Activated gamma-delta T cell treated with anti-CD3 and anti-CD28 coated beads, Interleukin-2, amount 50 U/mL, for 16 hours (primary cell): ENCODE data around the gene UBAP1L.
"Not testable (repeated sequence)": the region's sequence is repeated elsewhere in the genome, so short reads cannot be mapped to it uniquely, and the experiment has no call there.

Experiments
- DNase-seq: peaks from one replicate; pipeline ENCODE4 v3.0.0-alpha.2; 2020; ENCODE audit warnings: low read depth

UBAP1L gene

DNA sequence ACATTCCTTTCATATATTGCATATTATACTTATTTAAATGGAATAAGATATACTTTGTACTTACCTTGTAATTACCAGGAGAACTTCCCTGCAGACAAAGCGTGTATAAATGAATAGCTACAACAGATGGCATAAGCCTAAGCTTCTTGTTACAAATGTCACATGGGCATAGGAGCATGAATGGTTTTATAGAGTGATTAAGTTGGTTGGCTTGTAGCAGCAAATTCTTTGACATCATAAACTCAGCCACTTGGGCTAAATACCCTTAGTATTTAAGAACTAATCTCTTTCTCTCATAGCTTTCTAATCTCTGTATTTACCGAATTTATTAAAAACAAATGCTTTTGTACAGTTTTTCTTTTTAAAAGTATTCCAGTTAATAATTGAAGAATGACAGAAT lies at the start of gene UBAP1L:
TSS of gene UBAP1L (minus strand) at position 115 of the 400 bp plus-strand sequence. CDS start 8,985 bp downstream, outside the sequence.
- no peak for DNase-seq

DNA sequence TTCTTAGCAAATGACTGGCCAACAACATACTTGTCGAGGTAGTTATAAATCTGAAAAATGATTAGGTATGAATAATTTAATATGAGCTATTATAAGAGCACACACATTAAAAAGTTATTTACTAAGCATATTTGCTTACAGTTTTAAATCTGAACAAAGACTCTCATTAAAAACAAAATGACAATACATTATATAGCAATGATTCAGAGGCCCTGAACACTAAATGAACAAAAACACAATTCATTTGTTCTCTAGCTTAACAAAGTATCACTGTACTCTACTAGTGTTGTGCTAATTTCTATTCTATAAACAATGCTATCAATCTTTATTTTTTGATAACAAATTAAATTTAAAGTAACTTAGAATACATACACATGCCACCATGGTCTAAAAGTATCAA lies 49.1 kb upstream of the UBAP1L start:
- DNase-seq: no peak

DNA sequence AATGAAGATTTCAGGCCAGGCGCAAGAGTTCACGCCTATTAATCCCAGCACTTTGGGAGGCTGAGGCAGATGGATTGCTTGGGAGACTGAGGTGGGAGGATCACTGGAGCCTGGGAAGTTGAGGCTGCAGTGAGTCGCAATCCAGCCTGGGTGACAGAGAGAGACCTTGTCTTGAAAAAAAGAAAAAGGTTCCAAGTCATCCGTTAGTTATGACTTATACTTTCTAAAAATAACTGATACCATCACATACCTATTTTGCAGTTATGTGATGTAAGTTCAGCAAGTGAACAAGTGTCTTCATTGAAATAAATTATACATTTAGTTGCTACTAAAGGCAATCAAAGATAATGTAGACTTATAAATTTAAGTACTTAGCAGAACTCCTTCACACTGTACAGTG lies 48.0 kb upstream of the UBAP1L start:
- no peak for DNase-seq

DNA sequence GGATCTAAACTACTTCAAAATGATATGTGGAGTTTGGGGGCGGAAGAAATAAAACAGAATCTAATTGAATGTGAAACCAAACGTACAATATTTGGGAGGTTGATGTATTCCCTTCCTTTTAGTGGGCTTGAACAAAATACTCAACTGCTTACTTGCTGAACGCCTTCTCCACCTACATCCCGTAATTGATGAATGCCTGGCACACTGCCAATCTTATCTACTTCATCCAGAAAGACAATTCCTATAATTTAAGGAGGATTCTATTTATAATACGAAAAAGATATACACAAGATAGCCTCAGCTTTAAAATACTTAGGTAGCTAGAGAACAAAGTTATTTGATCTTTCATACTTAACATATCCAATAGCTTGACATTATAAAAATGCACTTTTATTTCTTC lies 41.7 kb upstream of the UBAP1L start:
- DNase-seq: no peak

DNA sequence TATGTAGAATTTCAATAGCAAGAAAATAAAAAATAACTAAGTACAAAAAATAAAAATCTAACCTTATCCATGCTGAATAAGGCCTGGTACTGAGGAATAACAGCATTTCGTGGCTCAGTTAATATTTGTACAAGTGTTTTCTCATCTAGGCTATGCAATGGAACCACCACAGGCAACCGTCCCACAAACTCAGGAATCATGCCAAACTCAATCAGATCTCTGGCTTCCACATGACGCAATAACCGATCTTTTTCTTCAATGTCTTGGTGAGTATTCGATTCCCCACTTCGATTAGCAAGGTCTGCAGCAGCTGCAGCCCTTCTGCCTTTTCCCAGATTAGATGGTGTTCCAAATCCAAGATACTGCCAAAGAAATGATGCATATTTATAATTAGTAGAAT lies 39.7 kb upstream of the UBAP1L start:
- DNase-seq: no peak

DNA sequence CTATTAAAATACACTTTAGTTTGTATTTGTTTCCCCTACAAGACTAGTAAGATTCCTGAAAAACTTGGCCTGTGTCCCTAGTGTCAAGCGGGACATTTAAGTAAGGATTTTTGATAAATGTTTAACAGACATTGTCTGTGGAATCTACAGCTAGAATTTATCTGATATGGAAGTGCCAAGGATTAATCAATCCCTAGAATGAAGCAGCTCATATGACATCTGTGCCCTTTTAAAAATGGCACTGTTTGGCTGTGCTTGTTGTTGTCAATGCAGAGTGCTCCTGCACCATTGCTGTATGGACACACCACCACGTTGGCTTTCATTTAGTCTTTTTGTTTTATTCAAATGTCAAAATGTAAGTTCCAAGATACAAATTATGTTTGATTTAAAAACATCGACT lies 32.9 kb upstream of the UBAP1L start:
- DNase-seq: no peak

DNA sequence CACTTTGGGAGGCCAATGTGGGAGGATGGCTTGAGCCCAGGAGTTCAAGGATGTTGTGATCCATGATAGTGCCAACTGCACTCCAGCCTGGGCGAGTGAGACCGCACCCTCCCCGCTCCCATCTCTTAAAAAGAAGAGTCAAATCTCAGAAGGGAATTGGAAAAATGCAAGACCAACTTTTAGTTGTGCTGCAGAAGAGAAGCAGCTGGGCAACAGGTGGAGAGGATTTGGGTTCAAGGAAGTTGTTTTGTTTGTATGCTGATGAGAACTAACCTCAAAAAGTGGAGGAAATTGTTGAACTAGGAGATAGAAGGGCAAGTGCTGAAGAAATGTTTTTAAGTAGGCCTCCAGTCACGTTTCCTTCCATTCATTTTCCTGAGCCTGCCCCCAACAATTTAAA lies 31.4 kb upstream of the UBAP1L start:
- DNase-seq: no peak

DNA sequence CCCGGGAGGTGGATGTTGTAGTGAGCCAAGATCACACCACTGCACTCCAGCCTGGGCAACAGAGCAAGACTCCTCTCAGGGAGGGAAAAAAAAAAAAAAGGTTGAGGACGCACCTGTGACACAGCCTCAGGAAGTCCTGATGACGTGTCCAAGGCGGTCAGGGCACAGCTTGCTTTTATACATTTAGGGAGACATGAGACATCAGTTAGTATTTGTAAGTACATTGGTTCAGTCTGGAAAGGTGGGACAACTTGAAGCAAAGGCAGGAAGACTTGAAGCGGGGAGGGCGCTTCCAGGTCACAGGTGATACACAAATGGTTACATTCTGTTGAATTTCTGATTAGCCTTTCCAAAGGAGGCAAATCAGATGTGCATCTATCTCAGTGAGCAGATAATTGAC lies 23.6 kb upstream of the UBAP1L start:
- DNase-seq: not testable (repeated sequence)

DNA sequence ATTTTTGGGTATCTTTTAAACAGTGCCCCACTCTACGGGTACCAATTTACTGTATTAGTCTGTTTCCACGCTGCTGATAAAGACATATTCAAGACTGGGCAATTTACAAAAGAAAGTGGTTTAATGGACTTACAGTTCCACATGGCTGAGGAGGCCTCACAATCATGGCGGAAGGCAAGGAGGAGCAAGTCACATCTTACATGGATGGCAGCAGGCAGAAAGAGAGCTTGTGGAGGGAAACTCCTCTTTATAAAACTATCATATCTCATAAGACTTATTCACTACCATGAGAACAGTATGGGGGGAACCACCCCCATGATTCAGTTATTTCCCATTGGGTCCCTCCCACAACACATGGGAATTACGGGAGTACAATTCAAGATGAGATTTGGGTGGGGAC lies 22.9 kb upstream of the UBAP1L start:
- DNase-seq: not testable (repeated sequence)

DNA sequence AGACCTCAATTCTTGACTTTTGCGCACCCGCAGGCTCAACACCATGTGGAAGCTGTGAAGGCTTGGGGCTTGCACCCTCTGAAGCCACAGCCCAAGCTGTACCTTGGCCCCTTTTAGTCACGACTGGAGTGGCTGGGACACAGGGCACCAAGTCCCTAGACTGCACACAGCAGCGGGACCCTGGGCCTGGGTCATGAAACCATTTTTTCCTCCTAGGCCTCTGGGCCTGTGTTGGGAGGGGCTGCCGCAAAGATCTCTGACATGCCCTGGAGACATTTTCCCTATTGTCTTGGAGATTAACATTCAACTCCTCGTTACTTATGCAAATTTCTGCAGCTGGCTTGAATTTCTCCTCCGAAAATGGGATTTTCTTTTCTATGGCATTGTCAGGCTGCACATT lies 22.1 kb upstream of the UBAP1L start:
- not testable (repeated sequence) for DNase-seq

DNA sequence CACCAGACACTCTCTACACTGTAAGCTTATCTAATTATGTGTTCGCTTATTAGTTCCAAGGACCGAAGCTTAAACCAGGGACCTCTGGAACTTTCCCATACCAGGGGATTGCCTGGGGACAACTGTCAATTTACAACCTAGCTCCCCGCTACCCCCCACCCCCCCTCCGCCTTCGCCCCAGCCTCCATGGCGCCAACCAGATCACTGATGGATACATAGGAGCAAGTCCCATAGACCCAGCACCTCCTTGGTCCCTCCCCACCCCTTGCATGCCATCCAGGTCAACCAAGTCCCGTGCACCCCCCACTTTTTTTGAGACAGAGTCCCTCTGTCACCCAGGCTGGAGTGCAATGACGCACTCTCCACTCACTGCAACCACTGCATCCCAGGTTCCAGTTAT lies 19.5 kb upstream of the UBAP1L start:
- no peak for DNase-seq

DNA sequence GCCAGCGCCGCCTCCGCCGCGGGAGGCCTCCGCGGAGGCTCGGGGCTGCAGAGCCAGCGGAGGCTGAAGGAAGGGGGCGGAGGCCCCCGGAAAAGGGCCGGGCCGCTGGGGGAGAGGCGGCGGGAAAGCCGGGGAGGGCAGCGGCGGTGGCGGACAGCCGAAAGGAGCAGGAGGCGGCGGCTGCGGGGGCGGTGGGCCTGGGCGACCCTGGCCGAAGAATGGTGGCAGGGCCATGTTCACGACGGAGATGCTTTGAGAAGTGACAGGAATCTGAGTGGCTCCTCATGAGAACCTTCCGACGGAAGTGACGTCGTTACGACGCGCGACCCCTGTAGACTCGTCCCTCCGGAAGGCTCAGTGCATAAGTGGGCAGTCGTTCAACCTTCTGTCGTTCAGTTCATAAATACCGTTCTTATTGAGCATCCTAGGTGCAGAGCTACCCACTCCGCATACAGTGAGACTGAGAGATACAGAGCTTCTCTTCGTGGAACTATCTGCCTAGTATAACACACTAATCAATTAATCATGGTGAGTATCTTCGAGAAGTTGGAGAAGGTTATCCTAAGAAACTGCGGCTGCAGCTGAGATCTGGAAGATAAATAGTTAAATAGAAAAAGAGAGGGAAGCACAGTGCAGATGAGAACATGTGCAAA lies 18.7 kb upstream of the UBAP1L start, which contains the start of gene PDCD7:
TSS of gene PDCD7 (minus strand) at position 261 of the 653 bp plus-strand sequence. CDS start at position 234, 27 bp downstream.
- DNase-seq: peak; percentile 68

DNA sequence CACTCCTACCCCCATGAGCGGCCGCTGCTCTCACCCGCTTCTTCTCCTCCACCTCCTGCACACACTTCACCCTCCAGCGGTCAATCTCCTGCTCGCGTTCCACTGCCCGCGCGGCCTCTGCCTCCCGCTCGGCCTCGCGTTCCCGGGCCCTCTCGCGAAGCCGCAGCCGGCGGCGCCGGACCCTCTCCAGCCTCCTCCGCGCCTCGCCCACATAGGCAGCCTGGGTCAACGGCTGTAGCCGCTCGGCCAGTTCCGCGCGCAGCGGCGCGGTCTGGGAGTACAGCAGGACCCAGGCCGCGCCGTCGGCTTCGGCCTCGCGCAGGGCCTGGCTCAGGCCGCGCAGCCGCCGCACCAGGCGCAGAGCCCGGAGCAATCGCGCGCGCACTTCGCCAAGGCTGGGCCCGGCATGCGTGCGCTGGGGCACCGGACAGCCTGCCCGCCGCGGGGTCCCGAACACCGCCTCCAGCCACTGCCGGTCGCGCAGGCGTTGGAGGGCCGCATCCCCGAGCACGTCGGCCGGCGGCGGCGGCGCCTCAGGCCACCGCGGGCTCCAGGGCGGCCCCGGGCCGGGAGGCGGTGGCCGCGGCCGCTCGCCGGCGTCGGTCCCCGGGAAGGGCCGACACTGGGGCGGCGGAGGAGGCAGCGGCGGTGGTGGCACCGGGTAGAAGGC lies 18.0 kb upstream of the UBAP1L start:
- DNase-seq: no peak

DNA sequence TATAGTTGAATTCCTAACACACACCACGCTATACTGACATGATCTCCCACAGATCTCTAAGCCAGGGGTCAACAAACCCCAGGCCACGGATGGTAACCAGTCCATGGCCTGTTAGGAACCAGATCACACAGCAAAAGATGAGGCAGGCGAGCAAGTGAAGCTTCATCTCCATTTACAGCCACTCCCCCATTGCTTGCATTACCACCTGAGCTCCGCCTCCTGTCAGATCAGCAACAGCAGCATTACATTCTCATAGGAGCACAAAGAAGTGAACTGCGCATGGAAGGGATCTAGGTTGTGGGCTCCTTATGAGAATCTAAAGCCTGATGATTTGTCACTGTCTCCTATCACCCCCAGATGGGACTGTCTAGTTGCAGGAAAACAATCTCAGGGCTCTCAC lies 15.9 kb upstream of the UBAP1L start:
- no peak for DNase-seq

DNA sequence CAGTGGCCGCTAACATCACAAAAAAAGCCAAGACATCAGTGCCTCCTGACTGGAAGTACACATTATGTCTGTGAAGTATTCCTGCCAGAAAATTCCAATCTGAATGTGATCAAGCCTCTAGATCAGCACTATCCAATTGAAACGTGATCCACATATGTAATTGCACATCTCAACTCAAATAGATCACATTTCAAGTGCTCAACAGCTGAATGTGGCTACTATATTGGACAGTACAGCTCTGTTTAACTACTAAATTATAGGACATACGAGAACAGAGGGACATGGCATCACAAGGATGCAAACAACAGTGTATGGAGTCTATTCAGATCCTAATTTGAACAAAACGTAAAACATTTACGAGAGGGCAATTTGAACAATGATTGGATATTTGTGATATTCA lies 542 bp upstream of the UBAP1L start:
- no peak for DNase-seq

DNA sequence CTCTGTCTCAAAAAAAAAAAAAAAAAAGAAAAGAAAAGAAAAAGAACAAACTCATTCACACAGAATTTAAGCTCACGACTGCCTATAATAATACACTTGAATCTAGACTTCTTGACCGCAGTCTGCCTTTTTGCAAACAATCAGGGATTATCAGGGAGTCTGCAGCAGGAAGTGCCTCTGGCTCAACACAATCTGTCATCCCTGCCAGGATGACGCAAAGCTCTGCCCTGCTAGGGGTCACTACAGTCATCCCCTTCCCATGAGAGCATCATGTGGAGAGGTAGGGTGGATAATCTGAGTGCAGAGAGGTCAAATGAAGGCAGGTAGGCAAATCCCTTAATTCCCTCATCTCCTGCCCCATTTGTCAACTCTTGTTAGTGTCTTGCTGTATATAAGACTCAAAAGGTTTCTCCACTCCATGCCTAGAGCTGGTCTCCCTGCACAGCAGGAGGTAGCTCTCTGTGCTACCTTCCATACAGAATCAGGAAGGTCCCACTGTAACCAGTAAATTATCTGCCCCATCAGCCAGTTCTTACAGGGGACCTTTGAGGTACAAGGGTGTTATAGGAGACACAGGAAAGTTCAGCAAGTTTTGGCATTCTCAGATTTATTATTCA lies 4.2 kb downstream of the UBAP1L start:
- DNase-seq: no peak

DNA sequence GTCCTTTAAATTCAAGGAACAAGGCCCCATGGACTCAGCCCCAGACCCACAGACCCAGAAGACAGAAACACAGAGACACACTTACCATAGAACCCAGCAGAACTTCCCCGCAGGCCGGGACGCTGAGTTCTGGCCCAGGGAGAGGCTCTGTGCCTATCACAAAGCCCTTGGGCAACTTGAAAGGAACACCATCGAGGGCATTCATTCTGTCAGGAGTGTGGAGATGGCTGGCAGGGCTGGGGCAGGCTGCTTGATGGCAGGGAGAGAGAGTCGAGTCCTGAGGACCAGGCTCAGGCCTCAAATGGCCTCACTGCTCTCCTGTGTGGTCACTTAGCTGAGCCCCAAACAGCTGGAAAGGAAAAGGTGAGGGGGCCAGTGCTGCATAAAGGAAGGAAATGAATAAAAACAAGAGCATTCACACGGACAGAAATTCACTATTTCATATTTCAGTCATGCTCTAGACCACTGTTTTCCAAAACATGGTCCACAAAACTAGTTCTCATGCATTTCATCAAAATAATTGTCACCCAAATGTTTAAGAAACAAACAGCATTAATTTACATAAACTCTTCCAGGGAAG lies 8.9 kb downstream of the UBAP1L start:
- no peak for DNase-seq

DNA sequence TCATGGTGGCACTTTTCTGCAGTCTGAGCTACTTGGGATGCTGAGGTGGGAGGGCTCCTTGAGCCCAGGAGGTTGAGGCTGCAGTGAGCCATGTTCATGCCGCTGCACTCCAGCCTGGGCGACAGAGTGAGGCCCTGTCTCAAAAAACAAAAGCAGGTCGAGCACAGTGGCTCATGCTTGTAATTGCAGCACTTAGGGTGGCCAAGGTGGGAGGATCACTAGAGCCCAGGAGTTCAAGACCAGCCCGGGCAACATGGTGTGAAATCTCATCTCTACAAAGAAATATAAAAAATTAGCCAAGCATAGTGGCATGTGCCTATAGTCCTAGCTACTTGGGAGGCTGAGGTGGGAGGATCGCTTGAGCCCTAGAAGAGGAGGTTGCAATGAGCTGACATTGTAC lies 10.0 kb downstream of the UBAP1L start:
- DNase-seq: no peak

DNA sequence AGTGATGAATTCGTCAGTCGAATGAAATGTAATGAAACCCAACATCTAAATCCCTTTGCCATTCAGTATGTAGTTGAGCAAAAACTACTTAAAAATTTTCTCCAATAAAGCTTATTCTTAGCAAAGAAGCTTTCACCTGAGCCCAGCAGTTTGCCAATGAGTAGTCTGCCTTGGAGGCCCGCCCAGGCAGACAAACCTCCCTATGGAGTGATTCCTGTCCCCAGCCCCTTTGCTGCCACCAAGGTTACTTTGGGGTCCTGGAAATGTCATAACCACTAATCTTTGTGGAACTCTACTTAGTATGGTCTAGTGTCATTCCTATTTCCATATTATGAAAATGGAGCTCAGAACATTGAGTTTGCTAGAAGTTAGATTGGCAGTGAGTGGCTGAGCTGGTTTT lies 12.1 kb downstream of the UBAP1L start:
- DNase-seq: no peak

DNA sequence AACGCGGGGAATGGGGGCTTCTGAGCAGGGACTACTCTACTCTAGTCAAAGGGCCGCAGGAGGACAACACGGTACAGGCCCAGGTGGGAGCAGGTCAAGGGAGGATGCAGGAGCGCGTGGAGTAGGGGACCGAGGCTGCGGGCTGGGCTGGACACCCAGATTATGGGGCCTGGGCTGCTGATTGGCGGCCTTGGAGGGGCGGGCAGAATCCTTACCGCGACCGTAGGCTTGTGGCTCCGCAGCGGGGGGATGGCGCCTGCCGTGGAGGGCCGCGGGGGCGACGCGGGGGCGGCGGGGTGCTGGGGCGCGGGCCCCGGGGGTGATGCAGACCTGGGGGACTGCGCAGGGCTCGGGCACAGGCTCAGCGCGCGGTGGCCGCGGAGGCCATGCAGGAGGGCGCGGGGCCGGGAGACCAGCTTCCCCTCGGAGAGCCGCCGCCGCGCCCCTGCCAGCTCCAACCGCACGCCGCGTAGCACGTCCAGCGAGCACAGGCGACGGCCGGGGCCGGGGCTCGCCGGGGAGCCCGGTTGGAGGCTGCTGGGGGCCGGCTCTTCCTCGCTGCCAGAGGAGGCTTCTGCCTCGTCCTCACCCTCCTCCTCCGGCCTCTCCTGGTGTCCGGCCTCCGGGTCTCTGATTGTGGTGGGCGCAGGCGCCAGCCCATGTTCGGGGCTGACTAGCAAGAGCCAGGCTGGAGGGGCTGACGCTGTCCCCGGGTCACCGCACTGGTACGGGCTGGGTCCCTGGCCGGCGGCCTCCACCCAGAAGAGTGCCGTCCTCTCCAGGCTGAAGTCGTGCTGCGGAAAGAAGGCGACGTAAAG lies 12.9 kb downstream of the UBAP1L start:
- DNase-seq: no peak

DNA sequence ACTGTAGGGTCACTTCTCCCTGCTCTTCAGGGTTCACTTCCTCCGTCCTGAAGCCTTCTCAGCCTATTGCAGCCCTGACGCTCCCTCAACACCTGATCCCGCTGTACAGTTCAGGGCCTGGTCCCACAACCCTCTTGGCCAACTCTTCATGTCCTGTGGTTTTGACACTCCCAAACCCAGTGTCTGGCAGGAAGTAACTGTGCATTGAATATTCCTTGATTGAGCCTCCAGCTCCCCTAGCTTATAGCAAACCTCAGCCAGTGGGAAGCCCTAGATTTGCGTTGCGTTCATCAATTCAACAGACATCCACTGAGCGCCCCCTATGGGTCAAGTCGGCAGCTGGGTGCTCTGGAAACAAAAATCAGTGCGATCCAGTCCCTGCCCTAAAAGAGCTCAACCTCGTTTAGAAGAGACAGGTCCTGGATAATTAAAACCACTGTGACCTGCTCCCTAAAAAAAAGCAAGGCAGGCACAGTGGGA lies 13.5 kb downstream of the UBAP1L start:
- DNase-seq: no peak

DNA sequence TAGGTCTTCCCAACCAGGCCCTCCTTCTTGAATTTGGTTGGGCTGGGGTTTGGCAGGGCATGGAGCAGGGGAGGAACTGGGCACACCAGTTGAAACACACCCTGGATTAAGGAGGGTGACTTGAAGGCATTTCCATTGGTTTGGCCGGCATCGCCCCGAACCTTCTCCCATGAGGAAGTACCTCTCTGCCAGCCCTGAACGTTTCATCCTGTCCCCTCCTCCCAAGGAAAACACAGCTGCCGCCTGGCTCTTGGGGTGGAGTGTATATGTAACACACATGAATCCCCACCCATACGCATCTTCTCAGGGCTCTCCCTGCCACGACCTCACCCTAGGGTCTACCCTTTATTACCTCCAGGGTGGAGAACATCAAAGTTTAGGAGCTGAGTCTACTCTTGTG lies 14.6 kb downstream of the UBAP1L start:
- DNase-seq: no peak
